ENCODE measurements around the gene ATP11B.

ATP11B gene

GRCh38 chr3:182792901-182793662, at the start of gene ATP11B:
Gene ATP11B (plus strand): TSS chr3:182793504. CDS start chr3:182793760, 256 bp downstream.
- peak; percentile 75 for DNase-seq (ENCODE audit: low spot score)

- DNase-seq (ENCODE audit: low spot score), result no peak
Measured at GRCh38 chr3:182746959-182747358, 46.3 kb upstream of the ATP11B start.

GRCh38 chr3:182755308-182755707, 38.0 kb upstream of the ATP11B start:
- DNase-seq (ENCODE audit: low spot score), result no peak

- DNase-seq (ENCODE audit: low spot score), result no peak
Measured at GRCh38 chr3:182755712-182756111, 37.6 kb upstream of the ATP11B start.

GRCh38 chr3:182760576-182761164, 32.6 kb upstream of the ATP11B start:
- DNase-seq (ENCODE audit: low spot score), result no peak

GRCh38 chr3:182763896-182764295, 29.4 kb upstream of the ATP11B start:
- no peak for DNase-seq (ENCODE audit: low spot score)

- no peak for DNase-seq (ENCODE audit: low spot score)
Measured at GRCh38 chr3:182765287-182765686, 28.0 kb upstream of the ATP11B start.

GRCh38 chr3:182766099-182766498, 27.2 kb upstream of the ATP11B start:
- DNase-seq (ENCODE audit: low spot score), result no peak

- no peak for DNase-seq (ENCODE audit: low spot score)
Measured at GRCh38 chr3:182768413-182768812, 24.9 kb upstream of the ATP11B start.

- DNase-seq (ENCODE audit: low spot score), result no peak
Measured at GRCh38 chr3:182769673-182770072, 23.6 kb upstream of the ATP11B start.

- no peak for DNase-seq (ENCODE audit: low spot score)
Measured at GRCh38 chr3:182782149-182782548, 11.2 kb upstream of the ATP11B start.

- DNase-seq (ENCODE audit: low spot score), result no peak
Measured at GRCh38 chr3:182783106-182783505, 10.2 kb upstream of the ATP11B start.

GRCh38 chr3:182784542-182784941, 8.8 kb upstream of the ATP11B start:
- no peak for DNase-seq (ENCODE audit: low spot score)

GRCh38 chr3:182785142-182785541, 8.2 kb upstream of the ATP11B start:
- no peak for DNase-seq (ENCODE audit: low spot score)

- no peak for DNase-seq (ENCODE audit: low spot score)
Measured at GRCh38 chr3:182785756-182786155, 7.5 kb upstream of the ATP11B start.

- no peak for DNase-seq (ENCODE audit: low spot score)
Measured at GRCh38 chr3:182786564-182787196, 6.6 kb upstream of the ATP11B start.

GRCh38 chr3:182787302-182788036, 5.8 kb upstream of the ATP11B start:
- DNase-seq (ENCODE audit: low spot score), result no peak

- no peak for DNase-seq (ENCODE audit: low spot score)
Measured at GRCh38 chr3:182789371-182789770, 3.9 kb upstream of the ATP11B start.

- no peak for DNase-seq (ENCODE audit: low spot score)
Measured at GRCh38 chr3:182790612-182791011, 2.7 kb upstream of the ATP11B start.

- DNase-seq (ENCODE audit: low spot score), result peak; percentile 13
Measured at GRCh38 chr3:182793663-182794454, 555 bp downstream of the ATP11B start.

GRCh38 chr3:182794455-182795388, 1.4 kb downstream of the ATP11B start:
- peak; percentile 1 for DNase-seq (ENCODE audit: low spot score)
